ENCODE measurements around the gene RMND5A.

DNA sequence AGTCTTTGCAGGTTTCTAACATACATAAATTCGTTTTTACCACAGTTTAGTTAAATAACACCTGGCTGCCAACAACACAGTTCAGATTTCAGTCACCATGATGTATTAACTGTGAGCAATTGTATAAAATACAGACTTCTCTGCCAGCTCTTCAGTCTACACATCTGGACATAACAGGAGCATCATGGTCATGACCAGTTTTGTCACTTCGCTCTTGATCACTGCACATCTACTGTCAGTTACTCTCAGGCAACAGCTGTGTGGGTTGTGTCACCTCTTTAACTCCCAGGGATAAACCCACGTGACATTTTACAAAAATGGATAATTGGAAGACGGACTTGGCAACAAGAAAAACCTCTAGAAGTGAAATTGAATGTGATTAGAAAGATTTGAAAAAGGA is 40.3 kb downstream of the RMND5A start:
- TF ChIP-seq CTCF (conservative IDR thresholded peaks at IDR 0.05; ENCODE audit: low read depth, low read length) (no peak), EZH2 (IDR thresholded peaks at IDR 0.05; ENCODE audit: low read length, unreplicated experiment) (no peak), EZH2phosphoT487 (IDR thresholded peaks at IDR 0.05; ENCODE audit: borderline replicate concordance, low read length) (no peak)
